HG03175 (cell line): Measurements from ENCODE around the gene KAT2B.
"Not testable (repeated sequence)": the region's sequence is repeated elsewhere in the genome, so short reads cannot be mapped to it uniquely, and the experiment has no call there.

Source experiments
- ATAC-seq: cut with Tn5 transposase; IDR thresholded peaks from one replicate; pipeline ENCODE4 v1.9.1; 2021; ENCODE audit warnings: mild to moderate bottlenecking, moderate library complexity; ENCODE audit not compliant: unreplicated experiment

Gene KAT2B

GRCh38 chr3:20041197-20041780 is 1.0 kb downstream of the KAT2B start:
- peak; percentile 40 for ATAC-seq

GRCh38 chr3:20042331-20042730 is 2.1 kb downstream of the KAT2B start:
- ATAC-seq: no peak

- peak; percentile 25 for ATAC-seq
Observed at GRCh38 chr3:20043396-20043795, 3.1 kb downstream of the KAT2B start.

- ATAC-seq: no peak
Observed at GRCh38 chr3:20043825-20044224, 3.6 kb downstream of the KAT2B start.

- ATAC-seq: not testable (repeated sequence)
Observed at GRCh38 chr3:20045141-20045540, 4.9 kb downstream of the KAT2B start.

GRCh38 chr3:20046556-20046955 is 6.3 kb downstream of the KAT2B start:
- ATAC-seq: no peak

GRCh38 chr3:20047341-20047779 is 7.1 kb downstream of the KAT2B start:
- no peak for ATAC-seq

GRCh38 chr3:20047976-20048883 is 8.0 kb downstream of the KAT2B start:
- no peak for ATAC-seq

GRCh38 chr3:20051123-20051806 is 11.0 kb downstream of the KAT2B start:
- ATAC-seq: no peak

GRCh38 chr3:20052851-20053250 is 12.6 kb downstream of the KAT2B start:
- no peak for ATAC-seq

GRCh38 chr3:20054549-20054987 is 14.3 kb downstream of the KAT2B start:
- peak; percentile 87 for ATAC-seq

- peak; percentile 8 for ATAC-seq
Observed at GRCh38 chr3:20055020-20055775, 15.0 kb downstream of the KAT2B start.

- ATAC-seq: no peak
Observed at GRCh38 chr3:20055842-20056241, 15.6 kb downstream of the KAT2B start.

GRCh38 chr3:20056725-20057611 is 16.7 kb downstream of the KAT2B start:
- peak; percentile 37 for ATAC-seq

- ATAC-seq: no peak
Observed at GRCh38 chr3:20057612-20058180, 17.4 kb downstream of the KAT2B start.

GRCh38 chr3:20059929-20060328 is 19.7 kb downstream of the KAT2B start:
- no peak for ATAC-seq

GRCh38 chr3:20060974-20061685 is 20.9 kb downstream of the KAT2B start:
- ATAC-seq: peak; percentile 82

- no peak for ATAC-seq
Observed at GRCh38 chr3:20062996-20063395, 22.8 kb downstream of the KAT2B start.

- ATAC-seq: no peak
Observed at GRCh38 chr3:20064387-20064786, 24.1 kb downstream of the KAT2B start.
